Peyer's patch (tissue), 4 donors: Measurements from ENCODE around the gene BAHD1. TPM values are rescaled to one million over a fixed set of nuclear protein-coding genes. Genes with fewer than 3 reads are reported as not detected.

Source experiments
- DNase-seq, 3 donors: peaks; one replicate each; pipeline ENCODE4 v3.0.0-alpha.2; 2017 to 2019
- H3K27ac ChIP-seq, 4 donors: fragments of 200-600 bp; sonication (generic); one replicate each; pipeline ENCODE4 v1.5.1; 2016 to 2019
- H3K27me3 ChIP-seq, 2 donors: fragments of 200-600 bp; sonication (generic); one replicate each; pipeline ENCODE4 v1.5.1; 2019
- H3K36me3 ChIP-seq, 3 donors: fragments of 200-600 bp; sonication (generic); one replicate each; pipeline ENCODE4 v1.5.1; 2016 to 2019
- H3K4me1 ChIP-seq, 4 donors: fragments of 200-600 bp; sonication (generic); one replicate each; pipeline ENCODE4 v1.5.1; 2016 to 2019
- H3K4me3 ChIP-seq, 4 donors: fragments of 200-600 bp; sonication (generic); 1 replicate in 3 of 4; 2 replicates in 1 of 4; pipeline ENCODE4 v1.5.1; 2016 to 2019; ENCODE audit warnings: mild to moderate bottlenecking in 1 of 4
- H3K9me3 ChIP-seq, 4 donors: fragments of 200-600 bp; sonication (generic); one replicate each; pipeline ENCODE4 v1.5.1; 2016 to 2019; ENCODE audit warnings: mild to moderate bottlenecking in 1 of 4
- POLR2A ChIP-seq, 2 donors: fragments of 450-650 bp; IDR thresholded peaks; one replicate each; pipeline ENCODE4 v1.5.1; 2017; ENCODE audit warnings: antibody characterized with exemption in 2 of 2, mild to moderate bottlenecking in 2 of 2, moderate library complexity in 2 of 2
- total RNA-seq, 4 donors: library from RNA; depleted of rRNA; stranded (reverse); fragments of >200 nt; gene quantifications; one replicate each; pipeline ENCODE4 v1.1.0, GENCODE V29; 2016
- TF ChIP-seq, protein P1 (sequence below), 6 experiments: fragments of 450-650 bp in 4 of 6; fragments of 200-600 bp in 2 of 6; sonication (generic) in 1 of 6; IDR thresholded peaks; one replicate each; pipeline ENCODE4 v1.5.1; 2017 to 2019; ENCODE audit warnings: antibody characterized with exemption in 6 of 6, mild to moderate bottlenecking in 3 of 6, moderate library complexity in 1 of 6

BAHD1 gene
- total RNA-seq, 4 donors from 2014 or later: 8.3 to 41.0 (median 31.4) TPM

- Histone ChIP-seq H3K27ac (peak overlapping the region in 1 of 4 donors; percentile 93), H3K4me3 (peak overlapping the region in 3 of 4 donors; percentile 75 to 94 (median 89)), H3K4me1 (peaks cover 0 to 19% (median 4%) of the 10 kb centered on the region in 4 donors), H3K36me3 (no peaks in the 10 kb centered on the region), H3K27me3 (no peaks in the 10 kb centered on the region), H3K9me3 (no peaks in the 10 kb centered on the region)
- TF ChIP-seq, protein P1, sequence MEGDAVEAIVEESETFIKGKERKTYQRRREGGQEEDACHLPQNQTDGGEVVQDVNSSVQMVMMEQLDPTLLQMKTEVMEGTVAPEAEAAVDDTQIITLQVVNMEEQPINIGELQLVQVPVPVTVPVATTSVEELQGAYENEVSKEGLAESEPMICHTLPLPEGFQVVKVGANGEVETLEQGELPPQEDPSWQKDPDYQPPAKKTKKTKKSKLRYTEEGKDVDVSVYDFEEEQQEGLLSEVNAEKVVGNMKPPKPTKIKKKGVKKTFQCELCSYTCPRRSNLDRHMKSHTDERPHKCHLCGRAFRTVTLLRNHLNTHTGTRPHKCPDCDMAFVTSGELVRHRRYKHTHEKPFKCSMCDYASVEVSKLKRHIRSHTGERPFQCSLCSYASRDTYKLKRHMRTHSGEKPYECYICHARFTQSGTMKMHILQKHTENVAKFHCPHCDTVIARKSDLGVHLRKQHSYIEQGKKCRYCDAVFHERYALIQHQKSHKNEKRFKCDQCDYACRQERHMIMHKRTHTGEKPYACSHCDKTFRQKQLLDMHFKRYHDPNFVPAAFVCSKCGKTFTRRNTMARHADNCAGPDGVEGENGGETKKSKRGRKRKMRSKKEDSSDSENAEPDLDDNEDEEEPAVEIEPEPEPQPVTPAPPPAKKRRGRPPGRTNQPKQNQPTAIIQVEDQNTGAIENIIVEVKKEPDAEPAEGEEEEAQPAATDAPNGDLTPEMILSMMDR (IDR thresholded peaks at IDR 0.05): no peak
- TF ChIP-seq POLR2A (IDR thresholded peaks at IDR 0.05): no peak
- no peak for DNase-seq
Observed at GRCh38 chr15:40472171-40472727, 31.5 kb downstream of the BAHD1 start.

DNA sequence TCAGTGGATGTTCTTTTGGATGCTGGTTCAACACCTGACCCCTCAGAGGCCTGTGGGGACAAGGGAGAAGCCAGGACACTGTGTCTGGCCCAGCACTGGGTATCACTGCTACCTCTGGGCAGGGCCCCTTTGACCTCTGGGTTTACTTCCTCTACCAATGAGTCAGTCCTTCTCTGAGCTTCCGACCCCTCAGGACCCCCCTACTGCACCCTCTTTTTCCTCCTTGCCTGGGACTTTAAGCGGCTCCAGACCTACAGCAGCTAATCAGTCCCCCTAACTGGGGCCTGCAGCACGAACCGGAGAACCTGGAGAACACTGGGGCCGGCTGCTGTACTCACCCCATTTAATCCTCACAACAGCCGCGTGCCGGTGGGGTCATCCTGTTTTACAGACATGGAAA, 33.8 kb downstream of the BAHD1 start:
- Histone ChIP-seq H3K9me3 (no peaks in the 10 kb centered on the region), H3K27me3 (no peaks in the 10 kb centered on the region), H3K4me3 (no peak overlapping the region), H3K36me3 (no peaks in the 10 kb centered on the region), H3K4me1 (peaks cover 0 to 19% (median 4%) of the 10 kb centered on the region in 4 donors), H3K27ac (no peak overlapping the region)
- no peak for TF ChIP-seq POLR2A (IDR thresholded peaks at IDR 0.05)
- TF ChIP-seq, protein P1 (IDR thresholded peaks at IDR 0.05): no peak
- no peak for DNase-seq

DNA sequence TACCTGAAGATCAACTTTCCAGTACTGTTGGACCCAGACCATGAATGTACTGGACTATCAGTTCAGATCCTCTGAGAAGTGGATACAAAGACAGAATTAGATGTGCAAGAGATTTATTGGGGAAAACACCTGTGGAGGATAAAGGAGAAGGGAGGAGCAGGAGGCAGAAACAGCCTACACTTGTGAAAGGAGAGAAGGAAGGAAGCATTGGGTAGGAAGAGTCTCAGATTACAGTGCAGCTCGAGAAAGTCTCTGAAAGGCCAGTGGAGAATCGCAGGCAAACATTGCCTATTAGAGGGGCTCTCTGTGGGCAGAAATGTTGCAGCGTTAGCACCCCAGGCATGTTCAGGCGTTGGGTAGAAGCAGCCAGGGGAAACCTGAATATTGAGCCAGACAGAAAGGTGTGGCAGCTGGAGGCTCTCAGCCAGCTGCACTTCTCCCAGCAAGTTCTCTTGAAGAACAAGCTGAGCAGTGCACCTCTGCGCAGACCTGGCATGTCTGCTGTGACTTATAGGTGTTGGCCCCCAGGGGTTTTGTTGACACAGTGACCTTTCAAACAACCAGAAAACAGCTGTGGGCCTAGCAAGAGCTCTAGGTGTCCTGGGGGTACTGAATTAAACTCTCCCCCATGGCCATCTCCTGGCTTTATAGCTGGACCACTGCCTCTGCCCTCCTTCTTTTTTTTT, 37.0 kb downstream of the BAHD1 start:
- Histone ChIP-seq H3K27me3 (no peaks in the 10 kb centered on the region), H3K4me3 (no peak overlapping the region), H3K36me3 (no peaks in the 10 kb centered on the region), H3K9me3 (no peaks in the 10 kb centered on the region), H3K4me1 (no peaks in the 10 kb centered on the region), H3K27ac (no peak overlapping the region)
- DNase-seq: no peak
- TF ChIP-seq, protein P1 (IDR thresholded peaks at IDR 0.05): no peak
- TF ChIP-seq POLR2A (IDR thresholded peaks at IDR 0.05): no peak

- Histone ChIP-seq H3K4me1 (no peaks in the 10 kb centered on the region), H3K36me3 (no peaks in the 10 kb centered on the region), H3K27me3 (no peaks in the 10 kb centered on the region), H3K9me3 (no peaks in the 10 kb centered on the region), H3K4me3 (no peak overlapping the region), H3K27ac (no peak overlapping the region)
- TF ChIP-seq POLR2A (IDR thresholded peaks at IDR 0.05): no peak
- TF ChIP-seq, protein P1 (IDR thresholded peaks at IDR 0.05): no peak
- DNase-seq: no peak
Observed at GRCh38 chr15:40479024-40479423, 38.3 kb downstream of the BAHD1 start.

- Histone ChIP-seq H3K9me3 (no peaks in the 10 kb centered on the region), H3K27ac (no peak overlapping the region), H3K4me1 (no peaks in the 10 kb centered on the region), H3K36me3 (no peaks in the 10 kb centered on the region), H3K27me3 (no peaks in the 10 kb centered on the region), H3K4me3 (no peak overlapping the region)
- TF ChIP-seq, protein P1 (IDR thresholded peaks at IDR 0.05): no peak
- TF ChIP-seq POLR2A (IDR thresholded peaks at IDR 0.05): no peak
- DNase-seq: no peak
Observed at GRCh38 chr15:40481341-40482074, 40.8 kb downstream of the BAHD1 start.
